SJCRH30 (cell line): ENCODE measurements around the gene SORCS2. TPM values are rescaled to one million over a fixed set of nuclear protein-coding genes. Genes with fewer than 3 reads are reported as not detected.
"Not testable (repeated sequence)": the region's sequence is repeated elsewhere in the genome, so short reads cannot be mapped to it uniquely, and the experiment has no call there.

ENCODE experiments used
- DNase-seq, 2 experiments: peaks; one replicate each; pipeline ENCODE4 v3.0.0-alpha.2; 2015 to 2020
- H3K27ac ChIP-seq: fragments of 250-450 bp; sonication (Bioruptor Pico); 2 replicates; pipeline ENCODE4 v1.5.1; 2020; ENCODE audit warnings: mild to moderate bottlenecking, moderate library complexity
- H3K27me3 ChIP-seq: fragments of 250-450 bp; sonication (Bioruptor Pico); 2 replicates; pipeline ENCODE4 v1.5.1; 2020; ENCODE audit warnings: mild to moderate bottlenecking, moderate library complexity
- H3K36me3 ChIP-seq: fragments of 250-450 bp; sonication (Bioruptor Pico); 2 replicates; pipeline ENCODE4 v1.5.1; 2020; ENCODE audit warnings: mild to moderate bottlenecking, moderate library complexity
- H3K4me1 ChIP-seq: fragments of 250-450 bp; sonication (Bioruptor Pico); 2 replicates; pipeline ENCODE4 v1.5.1; 2020; ENCODE audit warnings: mild to moderate bottlenecking, moderate library complexity
- H3K4me3 ChIP-seq: fragments of 250-450 bp; sonication (Bioruptor Pico); 2 replicates; pipeline ENCODE4 v1.5.1; 2020; ENCODE audit warnings: mild to moderate bottlenecking, moderate library complexity
- H3K9me3 ChIP-seq: fragments of 250-450 bp; sonication (Bioruptor Pico); replicated peaks from 2 replicates; pipeline ENCODE4 v1.5.1; 2020; ENCODE audit warnings: mild to moderate bottlenecking, moderate library complexity
- total RNA-seq: library from RNA; depleted of rRNA; stranded (reverse); fragments of >200 nt; shearing (Covaris generic); gene quantifications from 2 replicates; pipeline ENCODE4 v1.2.3, GENCODE V29; 2014

SORCS2 gene
- total RNA-seq, 1 experiment from 2014 or later, result 1.4 TPM

GRCh38 chr4:7439699-7440098 is 247.4 kb downstream of the SORCS2 start:
- H3K27me3 ChIP-seq, result no peaks in the 10 kb centered on the region
- H3K36me3 ChIP-seq, result no peaks in the 10 kb centered on the region
- peaks cover 5% of the 10 kb centered on the region; the same call in 1 of the 2 replicates for H3K4me1 ChIP-seq
- H3K9me3 ChIP-seq, result no peaks in the 10 kb centered on the region
- H3K4me3 ChIP-seq, result no peak overlapping the region
- H3K27ac ChIP-seq, result no peak overlapping the region
- peak in 1 of 2 experiments; percentile 26 for DNase-seq

GRCh38 chr4:7441201-7441600 is 248.9 kb downstream of the SORCS2 start:
- Histone ChIP-seq H3K4me1 (peaks cover 5% of the 10 kb centered on the region; the same call in 1 of the 2 replicates), H3K27ac (no peak overlapping the region), H3K9me3 (no peaks in the 10 kb centered on the region), H3K4me3 (no peak overlapping the region), H3K27me3 (0 out of 2 replicates have a peak, but pooled peaks cover 3% of the 10 kb centered on the region), H3K36me3 (no peaks in the 10 kb centered on the region)
- DNase-seq, result no peak

GRCh38 chr4:7442574-7443162 is 250.3 kb downstream of the SORCS2 start:
- H3K27me3 ChIP-seq, result 0 out of 2 replicates have a peak, but pooled peaks cover 3% of the 10 kb centered on the region
- H3K36me3 ChIP-seq, result no peaks in the 10 kb centered on the region
- peaks cover 5% of the 10 kb centered on the region; the same call in 1 of the 2 replicates for H3K4me1 ChIP-seq
- no peak for DNase-seq
- no peak overlapping the region for H3K4me3 ChIP-seq
- H3K9me3 ChIP-seq, result no peaks in the 10 kb centered on the region
- no peak overlapping the region for H3K27ac ChIP-seq

- DNase-seq, result no peak
- Histone ChIP-seq H3K36me3 (no peaks in the 10 kb centered on the region), H3K9me3 (no peaks in the 10 kb centered on the region), H3K4me1 (peaks cover 5% of the 10 kb centered on the region; the same call in 1 of the 2 replicates), H3K27me3 (0 out of 2 replicates have a peak, but pooled peaks cover 3% of the 10 kb centered on the region), H3K27ac (no peak overlapping the region), H3K4me3 (no peak overlapping the region)
Measured at GRCh38 chr4:7444314-7444713, 252.0 kb downstream of the SORCS2 start.

GRCh38 chr4:7444731-7445130 is 252.4 kb downstream of the SORCS2 start:
- Histone ChIP-seq H3K36me3 (no peaks in the 10 kb centered on the region), H3K27ac (no peak overlapping the region), H3K9me3 (no peaks in the 10 kb centered on the region), H3K4me3 (no peak overlapping the region), H3K27me3 (0 out of 2 replicates have a peak, but pooled peaks cover 3% of the 10 kb centered on the region), H3K4me1 (peaks cover 3% of the 10 kb centered on the region; the same call in 1 of the 2 replicates)
- DNase-seq, result no peak

GRCh38 chr4:7447236-7447635 is 254.9 kb downstream of the SORCS2 start:
- no peaks in the 10 kb centered on the region for H3K36me3 ChIP-seq
- no peak for DNase-seq
- H3K4me3 ChIP-seq, result no peak overlapping the region
- H3K4me1 ChIP-seq, result no peaks in the 10 kb centered on the region
- 0 out of 2 replicates have a peak, but pooled peaks cover 3% of the 10 kb centered on the region for H3K27me3 ChIP-seq
- H3K27ac ChIP-seq, result no peak overlapping the region
- H3K9me3 ChIP-seq, result no peaks in the 10 kb centered on the region

- 0 out of 2 replicates have a peak, but pooled peaks cover 3% of the 10 kb centered on the region for H3K27me3 ChIP-seq
- no peaks in the 10 kb centered on the region for H3K4me1 ChIP-seq
- H3K27ac ChIP-seq, result no peak overlapping the region
- DNase-seq, result no peak
- no peaks in the 10 kb centered on the region for H3K36me3 ChIP-seq
- no peak overlapping the region for H3K4me3 ChIP-seq
- no peaks in the 10 kb centered on the region for H3K9me3 ChIP-seq
Measured at GRCh38 chr4:7448036-7448435, 255.7 kb downstream of the SORCS2 start.

- no peaks in the 10 kb centered on the region for H3K9me3 ChIP-seq
- H3K27ac ChIP-seq, result no peak overlapping the region
- no peaks in the 10 kb centered on the region for H3K36me3 ChIP-seq
- H3K4me1 ChIP-seq, result no peaks in the 10 kb centered on the region
- H3K4me3 ChIP-seq, result no peak overlapping the region
- H3K27me3 ChIP-seq, result no peaks in the 10 kb centered on the region
- no peak for DNase-seq
Measured at GRCh38 chr4:7450775-7451433, 258.6 kb downstream of the SORCS2 start.

GRCh38 chr4:7451434-7451789 is 259.1 kb downstream of the SORCS2 start:
- H3K27me3 ChIP-seq, result no peaks in the 10 kb centered on the region
- H3K9me3 ChIP-seq, result no peaks in the 10 kb centered on the region
- DNase-seq, result no peak
- H3K4me3 ChIP-seq, result no peak overlapping the region
- no peaks in the 10 kb centered on the region for H3K36me3 ChIP-seq
- no peaks in the 10 kb centered on the region for H3K4me1 ChIP-seq
- H3K27ac ChIP-seq, result no peak overlapping the region

- no peak overlapping the region for H3K27ac ChIP-seq
- H3K36me3 ChIP-seq, result no peaks in the 10 kb centered on the region
- no peak for DNase-seq
Measured at GRCh38 chr4:7451800-7452199, 259.5 kb downstream of the SORCS2 start.

GRCh38 chr4:7452802-7453201 is 260.5 kb downstream of the SORCS2 start:
- not testable (repeated sequence) for H3K4me3 ChIP-seq, H3K27me3 ChIP-seq, H3K4me1 ChIP-seq, H3K27ac ChIP-seq, H3K36me3 ChIP-seq, DNase-seq, H3K9me3 ChIP-seq

More at GRCh38 chr4:7451800-7452199, 259.5 kb downstream of the SORCS2 start:
- Histone ChIP-seq H3K9me3 (no peaks in the 10 kb centered on the region), H3K4me3 (no peak overlapping the region), H3K4me1 (no peaks in the 10 kb centered on the region), H3K27me3 (no peaks in the 10 kb centered on the region)

- H3K4me1 ChIP-seq, result peaks cover 18% of the 10 kb centered on the region
- DNase-seq, result peak in 1 of 2 experiments; percentile 26
- no peaks in the 10 kb centered on the region for H3K27me3 ChIP-seq
- no peaks in the 10 kb centered on the region for H3K36me3 ChIP-seq
- H3K27ac ChIP-seq, result no peak overlapping the region
- no peaks in the 10 kb centered on the region for H3K9me3 ChIP-seq
- H3K4me3 ChIP-seq, result no peak overlapping the region
Measured at GRCh38 chr4:7457201-7458065, 265.1 kb downstream of the SORCS2 start.

GRCh38 chr4:7458066-7458425 is 265.7 kb downstream of the SORCS2 start:
- H3K27me3 ChIP-seq, result no peaks in the 10 kb centered on the region
- no peaks in the 10 kb centered on the region for H3K36me3 ChIP-seq
- peaks cover 18% of the 10 kb centered on the region for H3K4me1 ChIP-seq
- DNase-seq, result no peak
- H3K27ac ChIP-seq, result no peak overlapping the region
- H3K9me3 ChIP-seq, result no peaks in the 10 kb centered on the region
- no peak overlapping the region for H3K4me3 ChIP-seq

GRCh38 chr4:7458477-7458876 is 266.1 kb downstream of the SORCS2 start:
- no peak for DNase-seq
- Histone ChIP-seq H3K27me3 (no peaks in the 10 kb centered on the region), H3K36me3 (no peaks in the 10 kb centered on the region), H3K4me3 (no peak overlapping the region), H3K9me3 (no peaks in the 10 kb centered on the region), H3K4me1 (peaks cover 18% of the 10 kb centered on the region), H3K27ac (no peak overlapping the region)

- DNase-seq, result no peak
- no peaks in the 10 kb centered on the region for H3K9me3 ChIP-seq
- H3K4me3 ChIP-seq, result no peak overlapping the region
- no peaks in the 10 kb centered on the region for H3K36me3 ChIP-seq
- H3K27ac ChIP-seq, result peak overlapping the region; percentile 66; the same call in 1 of the 2 replicates
- H3K4me1 ChIP-seq, result peaks cover 18% of the 10 kb centered on the region
- H3K27me3 ChIP-seq, result no peaks in the 10 kb centered on the region
Measured at GRCh38 chr4:7459471-7459870, 267.1 kb downstream of the SORCS2 start.
